ENCODE data around the gene MYLK.

DNA sequence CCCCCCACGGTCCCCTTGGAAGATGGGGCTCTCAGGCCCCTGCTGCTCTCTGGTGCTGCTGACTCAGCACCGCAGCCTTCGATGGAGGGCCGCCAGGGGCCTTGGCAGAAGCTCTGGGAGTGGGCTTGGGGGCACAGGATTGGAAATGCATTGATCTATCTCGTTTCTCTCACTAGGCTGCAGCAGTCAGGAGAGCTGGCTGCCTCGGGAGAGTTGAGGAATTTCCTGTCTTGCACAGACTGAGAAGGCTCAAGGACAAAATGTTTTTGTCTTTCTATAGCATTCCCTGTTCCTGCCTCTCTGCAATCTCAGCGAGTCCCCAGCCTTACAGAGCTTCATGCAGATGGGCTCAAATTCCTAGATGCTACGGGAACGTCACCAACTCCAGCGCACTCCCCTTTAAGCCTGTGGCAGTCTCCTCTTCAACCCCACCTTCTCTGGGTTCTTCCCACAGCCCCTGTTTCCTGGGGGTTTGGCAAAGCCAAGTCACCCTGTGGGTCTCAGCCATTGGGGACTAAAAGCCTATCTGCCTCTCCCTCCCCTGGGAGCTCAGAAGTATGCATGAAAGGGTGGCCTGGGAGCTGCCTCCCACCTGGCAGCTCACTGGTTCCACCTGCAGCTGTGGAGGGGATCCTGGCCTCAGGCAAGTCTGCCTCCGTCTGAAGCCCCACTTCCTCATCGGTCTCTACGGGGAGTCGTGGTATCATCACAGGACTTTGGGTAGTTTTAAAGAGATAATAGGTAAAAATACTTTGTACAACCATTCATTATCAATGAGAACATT lies 171.9 kb downstream of the MYLK start:
- TF ChIP-seq ZNF121 (CRISPR knock-in tag; conservative IDR thresholded peaks at IDR 0.05) (no peak), TBP (optimal IDR thresholded peaks at IDR 0.05; ENCODE audit: low read depth, low read length) (no peak), SIRT6 (IDR thresholded peaks at IDR 0.05; ENCODE audit: low read depth, low read length) (no peak), KLF6 (CRISPR knock-in tag; IDR thresholded peaks at IDR 0.05; ENCODE audit: borderline replicate concordance) (no peak), MAFK (IDR thresholded peaks at IDR 0.05; ENCODE audit: low read length) (no peak), BMI1 (IDR thresholded peaks at IDR 0.05; ENCODE audit: low read length) (no peak), MTA2 (IDR thresholded peaks at IDR 0.05; ENCODE audit: low read depth) (no peak), POLR2AphosphoS5 (IDR thresholded peaks at IDR 0.05; ENCODE audit: control insufficient read depth, insufficient read depth, low read depth, low read length) (no peak), MXI1 (IDR thresholded peaks at IDR 0.05; ENCODE audit: low read depth, low read length) (no peak), YY1 (IDR thresholded peaks at IDR 0.05; ENCODE audit: borderline replicate concordance in 1 of 3, control insufficient read depth in 1 of 3, extremely low read depth in 1 of 3, insufficient read depth in 3 of 3, insufficient read length in 1 of 3, insufficient replicate concordance in 2 of 3, low read depth in 1 of 3, low read length in 2 of 3) (no peak), KAT7 (CRISPR knock-in tag; IDR thresholded peaks at IDR 0.05; ENCODE audit: borderline replicate concordance) (no peak)
- TF ChIP-seq, protein P1, sequence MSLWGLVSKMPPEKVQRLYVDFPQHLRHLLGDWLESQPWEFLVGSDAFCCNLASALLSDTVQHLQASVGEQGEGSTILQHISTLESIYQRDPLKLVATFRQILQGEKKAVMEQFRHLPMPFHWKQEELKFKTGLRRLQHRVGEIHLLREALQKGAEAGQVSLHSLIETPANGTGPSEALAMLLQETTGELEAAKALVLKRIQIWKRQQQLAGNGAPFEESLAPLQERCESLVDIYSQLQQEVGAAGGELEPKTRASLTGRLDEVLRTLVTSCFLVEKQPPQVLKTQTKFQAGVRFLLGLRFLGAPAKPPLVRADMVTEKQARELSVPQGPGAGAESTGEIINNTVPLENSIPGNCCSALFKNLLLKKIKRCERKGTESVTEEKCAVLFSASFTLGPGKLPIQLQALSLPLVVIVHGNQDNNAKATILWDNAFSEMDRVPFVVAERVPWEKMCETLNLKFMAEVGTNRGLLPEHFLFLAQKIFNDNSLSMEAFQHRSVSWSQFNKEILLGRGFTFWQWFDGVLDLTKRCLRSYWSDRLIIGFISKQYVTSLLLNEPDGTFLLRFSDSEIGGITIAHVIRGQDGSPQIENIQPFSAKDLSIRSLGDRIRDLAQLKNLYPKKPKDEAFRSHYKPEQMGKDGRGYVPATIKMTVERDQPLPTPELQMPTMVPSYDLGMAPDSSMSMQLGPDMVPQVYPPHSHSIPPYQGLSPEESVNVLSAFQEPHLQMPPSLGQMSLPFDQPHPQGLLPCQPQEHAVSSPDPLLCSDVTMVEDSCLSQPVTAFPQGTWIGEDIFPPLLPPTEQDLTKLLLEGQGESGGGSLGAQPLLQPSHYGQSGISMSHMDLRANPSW (CRISPR knock-in tag; IDR thresholded peaks at IDR 0.05), result no peak
- TF ChIP-seq, protein P2, sequence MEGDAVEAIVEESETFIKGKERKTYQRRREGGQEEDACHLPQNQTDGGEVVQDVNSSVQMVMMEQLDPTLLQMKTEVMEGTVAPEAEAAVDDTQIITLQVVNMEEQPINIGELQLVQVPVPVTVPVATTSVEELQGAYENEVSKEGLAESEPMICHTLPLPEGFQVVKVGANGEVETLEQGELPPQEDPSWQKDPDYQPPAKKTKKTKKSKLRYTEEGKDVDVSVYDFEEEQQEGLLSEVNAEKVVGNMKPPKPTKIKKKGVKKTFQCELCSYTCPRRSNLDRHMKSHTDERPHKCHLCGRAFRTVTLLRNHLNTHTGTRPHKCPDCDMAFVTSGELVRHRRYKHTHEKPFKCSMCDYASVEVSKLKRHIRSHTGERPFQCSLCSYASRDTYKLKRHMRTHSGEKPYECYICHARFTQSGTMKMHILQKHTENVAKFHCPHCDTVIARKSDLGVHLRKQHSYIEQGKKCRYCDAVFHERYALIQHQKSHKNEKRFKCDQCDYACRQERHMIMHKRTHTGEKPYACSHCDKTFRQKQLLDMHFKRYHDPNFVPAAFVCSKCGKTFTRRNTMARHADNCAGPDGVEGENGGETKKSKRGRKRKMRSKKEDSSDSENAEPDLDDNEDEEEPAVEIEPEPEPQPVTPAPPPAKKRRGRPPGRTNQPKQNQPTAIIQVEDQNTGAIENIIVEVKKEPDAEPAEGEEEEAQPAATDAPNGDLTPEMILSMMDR (IDR thresholded peaks at IDR 0.05 in 2 of 3, conservative IDR thresholded peaks at IDR 0.05 in 1 of 3; ENCODE audit: insufficient read depth in 2 of 3, low read depth in 1 of 3, low read length in 3 of 3), result no peak

All from K562 (cell line).